GM12892 (cell line): ENCODE results near the gene MGST2.

Experiments used
- POLR2A ChIP-seq: IDR thresholded peaks from 2 replicates; pipeline ENCODE4 v1.6.1; 2011; ENCODE audit warnings: low read depth, low read length, control low read depth
- POLR2AphosphoS5 ChIP-seq: IDR thresholded peaks from 2 replicates; pipeline ENCODE4 v1.6.1; 2011; ENCODE audit warnings: low read depth, low read length, control low read depth
- TAF1 ChIP-seq: IDR thresholded peaks from 2 replicates; pipeline ENCODE4 v1.6.1; 2011; ENCODE audit warnings: low read depth, mild to moderate bottlenecking, control low read depth, low read length, borderline replicate concordance

DNA sequence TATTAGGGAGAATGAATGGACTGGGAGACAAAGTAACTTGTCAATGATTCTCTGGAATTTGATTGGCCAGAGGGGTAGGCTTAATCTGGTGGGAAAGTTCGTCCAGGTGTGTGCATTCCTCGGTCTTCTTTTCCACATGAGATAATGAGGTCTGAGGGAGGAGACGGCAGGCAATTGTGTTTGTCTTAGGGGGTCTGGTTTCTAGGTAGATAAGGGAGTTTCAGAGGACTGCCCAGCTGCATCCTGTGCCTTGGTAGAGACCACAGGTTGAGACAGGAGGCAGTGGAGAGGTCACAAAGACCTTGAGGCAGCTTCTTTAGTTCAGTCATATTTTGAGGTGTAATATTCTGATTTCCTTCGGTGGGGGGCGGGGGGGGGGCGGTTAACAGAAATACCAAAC, 4.3 kb downstream of the MGST2 start:
- TF ChIP-seq POLR2A = no peak
- TF ChIP-seq POLR2AphosphoS5 = no peak
- TF ChIP-seq TAF1 = no peak
